LNCaP clone FGC (cell line): ENCODE results near the gene WDR6.
A peak's percentile ranks its signal among the peaks of the same experiment; 100 is the strongest.

Experiments used
- DNase-seq: peaks from one replicate; pipeline ENCODE4 v3.0.0-alpha.2; 2011; ENCODE audit warnings: low read depth
- H3K4me3 ChIP-seq: 2 replicates; pipeline ENCODE4 v1.5.1; 2011; ENCODE audit warnings: mild to moderate bottlenecking, low read depth, low read length, control low read depth
- TF ChIP-seq, protein P1 (sequence below): IDR thresholded peaks from 2 replicates; pipeline ENCODE4 v1.5.1; 2012; ENCODE audit warnings: mild to moderate bottlenecking; ENCODE audit not compliant: control insufficient read depth, insufficient read depth; ENCODE audit errors: extremely low read depth

Gene WDR6

DNA sequence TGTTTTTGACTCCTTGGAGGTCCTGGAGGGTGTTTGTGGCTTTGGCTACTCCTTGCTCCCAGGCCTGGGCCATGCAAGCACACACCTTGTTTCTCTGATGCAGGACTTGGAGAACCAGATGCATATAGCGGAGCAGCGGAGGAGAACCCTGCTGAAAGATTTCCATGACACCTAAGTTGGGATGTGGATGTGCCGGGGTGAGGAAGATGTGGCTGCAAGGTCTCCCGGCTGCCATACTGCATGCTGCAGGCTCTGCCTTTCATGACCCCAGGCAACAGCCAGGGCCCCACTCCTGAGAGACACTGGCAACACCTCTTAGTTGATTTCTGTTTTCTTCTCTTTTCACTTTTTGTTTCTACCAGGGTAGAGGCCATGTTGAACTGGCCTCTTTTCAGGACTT lies 24.1 kb upstream of the WDR6 start:
- no peak overlapping the region for H3K4me3 ChIP-seq
- no peak for DNase-seq
- TF ChIP-seq, protein P1, sequence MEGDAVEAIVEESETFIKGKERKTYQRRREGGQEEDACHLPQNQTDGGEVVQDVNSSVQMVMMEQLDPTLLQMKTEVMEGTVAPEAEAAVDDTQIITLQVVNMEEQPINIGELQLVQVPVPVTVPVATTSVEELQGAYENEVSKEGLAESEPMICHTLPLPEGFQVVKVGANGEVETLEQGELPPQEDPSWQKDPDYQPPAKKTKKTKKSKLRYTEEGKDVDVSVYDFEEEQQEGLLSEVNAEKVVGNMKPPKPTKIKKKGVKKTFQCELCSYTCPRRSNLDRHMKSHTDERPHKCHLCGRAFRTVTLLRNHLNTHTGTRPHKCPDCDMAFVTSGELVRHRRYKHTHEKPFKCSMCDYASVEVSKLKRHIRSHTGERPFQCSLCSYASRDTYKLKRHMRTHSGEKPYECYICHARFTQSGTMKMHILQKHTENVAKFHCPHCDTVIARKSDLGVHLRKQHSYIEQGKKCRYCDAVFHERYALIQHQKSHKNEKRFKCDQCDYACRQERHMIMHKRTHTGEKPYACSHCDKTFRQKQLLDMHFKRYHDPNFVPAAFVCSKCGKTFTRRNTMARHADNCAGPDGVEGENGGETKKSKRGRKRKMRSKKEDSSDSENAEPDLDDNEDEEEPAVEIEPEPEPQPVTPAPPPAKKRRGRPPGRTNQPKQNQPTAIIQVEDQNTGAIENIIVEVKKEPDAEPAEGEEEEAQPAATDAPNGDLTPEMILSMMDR, result no peak

DNA sequence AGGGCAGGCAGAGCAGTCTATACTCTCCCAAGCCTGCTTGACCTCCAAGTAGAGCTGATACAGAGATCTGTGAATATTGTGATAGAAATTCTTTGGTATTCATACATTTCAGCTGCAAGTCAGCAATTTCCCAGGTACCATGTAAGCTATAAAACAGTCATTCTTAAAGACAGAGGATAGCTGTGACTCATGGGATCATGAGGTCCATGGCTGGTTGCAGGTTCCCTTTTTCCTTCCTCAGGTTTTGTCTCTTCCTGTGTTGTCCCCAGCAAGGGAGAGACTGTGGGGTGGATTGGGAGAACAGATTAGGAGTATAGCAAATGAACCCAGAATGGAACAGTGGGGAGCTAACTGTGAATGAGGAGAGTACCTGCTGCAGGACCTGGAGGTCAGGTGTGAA lies 22.5 kb upstream of the WDR6 start:
- TF ChIP-seq, protein P1, result no peak
- no peak overlapping the region for H3K4me3 ChIP-seq
- no peak for DNase-seq

DNA sequence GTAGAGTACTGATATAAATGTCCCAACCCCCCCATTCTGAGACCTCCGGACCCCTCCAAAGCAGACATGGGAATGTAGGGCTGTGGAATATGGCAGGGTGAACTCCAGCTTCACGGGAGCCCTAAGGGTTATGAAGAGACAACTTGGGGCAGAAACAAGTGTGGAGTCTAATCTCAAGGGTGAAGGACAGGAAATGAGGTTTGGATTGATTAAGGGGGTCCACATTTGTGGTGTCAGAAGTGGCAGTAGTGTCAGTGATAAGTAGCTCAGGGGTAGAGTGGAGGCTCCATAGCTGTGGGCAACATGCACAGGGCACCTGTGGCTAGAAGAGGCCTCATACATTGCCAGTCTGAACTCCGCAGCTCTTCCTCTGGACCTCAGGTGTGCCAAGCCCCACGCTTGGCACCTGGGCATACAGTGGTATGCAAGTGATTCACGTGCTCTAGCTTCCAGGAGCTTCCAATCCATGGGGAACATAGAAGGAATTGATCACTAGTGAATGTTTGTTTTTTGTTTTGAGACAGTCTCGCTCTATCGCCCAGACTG lies 21.3 kb upstream of the WDR6 start:
- TF ChIP-seq, protein P1, result no peak
- no peak overlapping the region for H3K4me3 ChIP-seq
- no peak for DNase-seq

DNA sequence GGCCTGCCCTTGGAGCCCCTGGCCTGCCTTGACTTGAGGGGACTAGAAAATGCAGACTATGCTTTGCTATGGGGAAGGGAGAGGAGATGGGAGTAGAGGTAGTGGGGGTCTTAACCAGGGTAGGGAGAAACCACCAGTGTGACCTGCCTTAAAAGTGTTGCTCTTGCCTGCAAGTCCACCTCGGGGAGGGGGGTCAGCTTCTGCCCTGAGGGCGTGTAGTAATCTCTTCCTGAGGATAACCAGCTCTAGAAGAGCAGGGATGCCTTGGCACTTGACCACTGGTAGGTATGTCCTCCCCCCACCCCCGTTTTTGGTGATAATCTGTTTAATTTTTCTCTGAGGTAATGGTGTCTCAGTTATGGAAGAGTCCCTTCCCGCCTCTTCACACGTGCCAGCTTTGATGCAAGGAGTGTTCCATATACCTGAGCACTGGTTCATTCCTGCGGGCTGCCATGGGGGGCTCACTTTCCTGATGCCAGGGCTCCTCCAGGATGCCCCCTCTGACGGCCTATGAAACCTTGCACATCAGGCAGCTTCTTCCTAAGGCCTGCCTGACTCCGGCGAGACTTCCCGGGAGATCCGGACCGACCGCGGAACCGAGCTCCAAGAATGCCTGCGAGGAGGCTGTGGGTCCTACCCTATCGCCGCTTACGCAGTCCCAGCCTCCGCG lies 17.9 kb upstream of the WDR6 start:
- no peak for DNase-seq
- TF ChIP-seq, protein P1, result no peak
- peak overlapping the region; percentile 68 for H3K4me3 ChIP-seq

GRCh38 chr3:48989796-48990635 lies 17.2 kb upstream of the WDR6 start, which contains the start of gene P4HTM:
TSS of gene P4HTM (plus strand) at chr3:48990241. CDS start at chr3:48990257, 16 bp downstream.
- no peak for DNase-seq
- H3K4me3 ChIP-seq, result peak within 1 kb of the TSS; percentile 68
- TF ChIP-seq, protein P1, result peak; percentile 50

GRCh38 chr3:48990636-48991469 lies 16.3 kb upstream of the WDR6 start:
- no peak for DNase-seq

More at GRCh38 chr3:48990636-48991469, 16.3 kb upstream of the WDR6 start:
- TF ChIP-seq, protein P1, result no peak
- H3K4me3 ChIP-seq, result peak overlapping the region; percentile 68
